C4-2B (cell line): Measurements from ENCODE around the gene EXOC8.

Experiments used
- H3K27ac ChIP-seq: fragments of 450-650 bp; 2 replicates; pipeline ENCODE4 v1.5.1; 2017
- ZFX ChIP-seq: fragments of 450-650 bp; IDR thresholded peaks from 2 replicates; pipeline ENCODE4 v1.6.1; 2017
- TF ChIP-seq, protein P1 (sequence below): fragments of 450-650 bp; conservative IDR thresholded peaks from 2 replicates; pipeline ENCODE4 v1.5.1; 2017; ENCODE audit warnings: mild to moderate bottlenecking

Gene EXOC8

DNA sequence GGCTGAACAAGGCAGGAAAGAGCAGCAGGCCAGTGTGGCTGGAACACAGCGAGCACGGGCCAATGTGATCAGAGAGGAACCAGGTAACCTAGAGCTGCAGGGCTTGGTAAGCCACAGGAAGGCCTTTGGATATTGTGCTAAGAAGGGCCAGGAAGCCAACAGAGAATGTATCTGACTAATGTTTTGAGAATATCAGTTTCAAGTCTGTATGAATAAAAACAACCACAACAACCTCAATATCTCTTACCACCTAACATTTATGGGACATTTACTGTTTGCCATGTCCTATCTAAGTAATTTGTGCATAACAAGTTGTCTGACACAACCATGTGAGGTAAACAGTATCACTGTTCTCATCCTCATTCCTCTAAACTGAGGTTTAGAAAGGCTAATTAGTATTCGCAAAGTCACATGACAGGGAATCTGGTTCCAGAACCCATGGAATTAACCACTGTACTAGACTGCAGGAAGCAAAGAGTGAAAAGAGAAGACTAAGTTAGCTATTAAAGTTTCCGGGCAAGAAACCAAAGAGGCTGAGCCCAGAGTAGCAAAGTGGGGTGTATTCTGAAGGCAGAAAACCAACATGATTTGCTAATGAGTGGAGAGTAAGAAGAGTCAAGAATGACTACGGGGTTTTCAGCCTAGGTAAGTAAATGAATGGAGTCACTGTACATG lies 39.4 kb upstream of the EXOC8 start:
- TF ChIP-seq, protein P1, sequence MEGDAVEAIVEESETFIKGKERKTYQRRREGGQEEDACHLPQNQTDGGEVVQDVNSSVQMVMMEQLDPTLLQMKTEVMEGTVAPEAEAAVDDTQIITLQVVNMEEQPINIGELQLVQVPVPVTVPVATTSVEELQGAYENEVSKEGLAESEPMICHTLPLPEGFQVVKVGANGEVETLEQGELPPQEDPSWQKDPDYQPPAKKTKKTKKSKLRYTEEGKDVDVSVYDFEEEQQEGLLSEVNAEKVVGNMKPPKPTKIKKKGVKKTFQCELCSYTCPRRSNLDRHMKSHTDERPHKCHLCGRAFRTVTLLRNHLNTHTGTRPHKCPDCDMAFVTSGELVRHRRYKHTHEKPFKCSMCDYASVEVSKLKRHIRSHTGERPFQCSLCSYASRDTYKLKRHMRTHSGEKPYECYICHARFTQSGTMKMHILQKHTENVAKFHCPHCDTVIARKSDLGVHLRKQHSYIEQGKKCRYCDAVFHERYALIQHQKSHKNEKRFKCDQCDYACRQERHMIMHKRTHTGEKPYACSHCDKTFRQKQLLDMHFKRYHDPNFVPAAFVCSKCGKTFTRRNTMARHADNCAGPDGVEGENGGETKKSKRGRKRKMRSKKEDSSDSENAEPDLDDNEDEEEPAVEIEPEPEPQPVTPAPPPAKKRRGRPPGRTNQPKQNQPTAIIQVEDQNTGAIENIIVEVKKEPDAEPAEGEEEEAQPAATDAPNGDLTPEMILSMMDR = no peak
- TF ChIP-seq ZFX = no peak
- H3K27ac ChIP-seq = no peak overlapping the region

DNA sequence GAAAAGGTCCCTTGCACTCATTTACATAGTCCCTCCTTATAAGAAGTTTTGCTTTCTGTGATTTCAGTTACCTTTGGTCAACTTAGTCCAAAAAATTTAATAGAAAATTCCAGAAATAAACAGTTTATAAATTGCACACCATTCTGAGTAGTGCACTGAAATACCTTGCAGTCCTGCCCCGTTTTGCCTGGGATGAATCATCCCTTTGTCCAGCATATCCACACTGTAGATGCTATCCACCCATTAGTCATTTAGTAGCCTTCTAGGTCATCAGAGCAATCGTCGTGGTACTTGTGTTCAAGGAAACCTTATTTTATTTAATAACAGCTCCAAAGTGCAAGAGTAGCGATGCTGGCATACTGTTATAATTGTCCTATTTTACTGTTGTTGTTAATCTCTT lies 38.4 kb upstream of the EXOC8 start:
- no peak overlapping the region for H3K27ac ChIP-seq
- TF ChIP-seq, protein P1 = no peak
- TF ChIP-seq ZFX = no peak

DNA sequence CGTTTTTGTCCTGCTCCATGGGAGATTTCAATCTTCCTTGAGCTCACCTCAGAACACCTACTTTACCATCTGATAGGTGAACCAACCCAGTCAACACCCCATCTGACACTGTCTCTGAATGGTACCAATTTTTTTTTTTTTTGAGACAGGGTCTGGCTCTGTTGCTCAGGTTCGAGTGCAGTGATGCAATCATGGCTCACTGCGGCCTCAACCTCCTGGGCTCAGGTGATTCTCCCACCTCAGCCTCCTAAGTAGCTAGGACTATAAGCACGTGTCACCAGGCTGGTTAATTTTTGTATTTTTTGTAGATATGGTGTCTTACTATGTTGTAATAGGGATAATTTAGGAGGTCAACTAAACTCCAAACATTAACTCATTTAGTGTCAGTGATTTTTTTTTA lies 36.7 kb upstream of the EXOC8 start:
- H3K27ac ChIP-seq = no peak overlapping the region
- TF ChIP-seq, protein P1 = no peak
- TF ChIP-seq ZFX = no peak

DNA sequence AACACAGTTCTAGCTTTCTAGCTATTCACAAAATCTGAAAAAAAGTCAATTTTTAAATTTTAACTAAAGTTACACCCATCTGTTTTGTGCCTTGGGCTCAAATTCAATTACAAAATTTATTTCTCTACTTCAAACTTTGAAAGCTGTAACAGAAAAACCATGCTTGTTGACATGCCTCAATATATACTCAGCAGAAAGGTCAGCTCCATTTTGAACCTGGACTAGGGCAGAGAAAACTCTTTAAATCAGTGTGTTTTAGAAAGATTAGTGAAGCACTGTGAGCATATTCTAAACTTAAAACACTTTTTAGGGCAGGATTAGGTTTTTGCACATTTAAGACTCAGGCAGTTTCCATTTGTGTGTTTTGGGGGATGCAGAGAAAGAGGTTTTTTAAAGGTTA lies 34.8 kb upstream of the EXOC8 start:
- TF ChIP-seq, protein P1 = no peak
- no peak for TF ChIP-seq ZFX
- no peak overlapping the region for H3K27ac ChIP-seq

DNA sequence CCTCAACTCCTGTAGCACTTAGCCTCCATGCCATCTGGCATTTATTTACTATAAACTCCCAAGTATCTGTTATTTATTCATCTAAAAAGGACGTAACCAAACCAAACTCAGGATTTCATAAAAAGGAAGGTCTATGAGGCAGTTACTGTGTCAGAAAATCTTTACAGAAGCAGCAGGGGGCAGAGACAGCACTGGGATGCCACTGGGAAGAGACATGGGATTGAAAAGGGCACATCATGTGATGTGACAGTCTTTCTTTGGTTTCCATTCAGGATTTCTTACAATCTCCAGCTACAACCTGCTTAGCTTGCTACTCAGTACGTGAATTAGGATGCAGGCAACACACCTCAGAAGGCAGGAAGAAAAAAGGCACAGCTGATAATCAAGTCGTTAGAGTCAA lies 31.6 kb upstream of the EXOC8 start:
- no peak overlapping the region for H3K27ac ChIP-seq
- TF ChIP-seq, protein P1 = 0 out of 2 replicates have a peak, but pooled peaks have one; percentile 7
- TF ChIP-seq ZFX = no peak

DNA sequence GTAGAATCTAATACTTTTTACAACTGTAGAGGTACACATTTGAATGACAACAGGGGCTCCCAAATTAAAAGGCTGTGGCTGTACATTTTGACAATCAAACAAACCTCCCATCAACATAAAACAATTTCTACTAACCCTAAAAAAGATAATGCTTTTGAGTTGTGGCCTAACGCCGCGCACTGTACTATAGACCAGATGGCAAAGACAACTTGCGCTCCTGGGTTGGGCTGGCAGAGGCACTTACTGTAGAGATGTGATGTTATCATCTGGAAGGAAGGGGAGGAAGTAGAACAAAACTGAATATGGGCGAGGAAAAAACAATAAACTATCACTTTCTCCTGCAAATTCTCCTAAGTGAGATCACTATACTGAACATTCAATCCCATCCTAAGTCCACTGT lies 26.5 kb upstream of the EXOC8 start:
- H3K27ac ChIP-seq = no peak overlapping the region
- TF ChIP-seq, protein P1 = no peak
- no peak for TF ChIP-seq ZFX

DNA sequence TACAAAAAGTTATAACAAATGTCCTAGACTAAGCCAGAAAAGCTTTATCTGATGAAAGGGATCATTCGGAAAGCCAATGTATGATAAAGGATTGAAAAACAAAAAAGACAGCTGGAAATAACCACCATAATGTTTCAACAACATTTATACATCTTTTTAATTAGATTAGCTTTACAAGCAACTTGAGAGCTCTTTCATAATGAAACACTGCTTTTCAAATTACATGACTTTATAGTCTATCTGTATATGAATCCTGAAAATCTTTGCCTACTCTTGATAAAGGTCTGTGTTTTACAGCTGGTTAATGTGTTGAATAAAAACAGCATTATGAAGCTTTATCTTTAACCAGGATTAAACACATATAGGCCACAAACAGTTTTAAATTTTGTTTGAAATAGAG lies 26.0 kb upstream of the EXOC8 start:
- no peak overlapping the region for H3K27ac ChIP-seq
- TF ChIP-seq ZFX = no peak
- TF ChIP-seq, protein P1 = no peak
